Panc1 (cell line): Measurements from ENCODE around the gene WDFY3. TPM values are rescaled to one million over a fixed set of nuclear protein-coding genes. Genes with fewer than 3 reads are reported as not detected.

Experiments
- ATAC-seq: fragments of 200-7000 bp; cut with Tn5 transposase; 2 replicates; pipeline ENCODE4 v1.9.1; 2020; ENCODE audit warnings: mild to moderate bottlenecking, moderate library complexity
- BruUV-seq: library from RNA; stranded (reverse); fragments of 400-500 nt; replicated peaks from 2 replicates; lab custom pipeline; 2021; lab: Mats Ljungman, UMichigan
- CTCF ChIA-PET: fragments of 300-600 bp; sonication (Branson Sonifier 250); formaldehyde crosslinking; loops from one replicate; lab custom pipeline; 2022; ENCODE audit warnings: antibody characterized with exemption; lab: Charles Lee
- POLR2A ChIA-PET: fragments of 300-600 bp; sonication (Branson Sonifier 250); formaldehyde crosslinking; loops from one replicate; lab custom pipeline; 2022; ENCODE audit warnings: antibody characterized with exemption; lab: Charles Lee
- DNase-seq: peaks from one replicate; pipeline ENCODE4 v3.0.0-alpha.2; 2010; ENCODE audit warnings: low read depth, low spot score
- H3K27ac ChIP-seq: 2 replicates; pipeline ENCODE4 v1.5.1; 2011; ENCODE audit warnings: mild to moderate bottlenecking, low read length, inconsistent platforms
- H3K27me3 ChIP-seq: fragments of 200-500 bp; sonication (Bioruptor generic); 2 replicates; pipeline ENCODE4 v1.6.0; 2014; ENCODE audit warnings: low read length, inconsistent platforms; ENCODE audit not compliant: control insufficient read depth, insufficient read depth
- H3K36me3 ChIP-seq: fragments of 200-500 bp; sonication (Bioruptor generic); 2 replicates; pipeline ENCODE4 v1.5.1; 2014; ENCODE audit warnings: inconsistent platforms, mild to moderate bottlenecking, low read length, moderate library complexity; ENCODE audit not compliant: control insufficient read depth, insufficient read depth
- H3K4me1 ChIP-seq: 2 replicates; pipeline ENCODE4 v1.5.1; 2011; ENCODE audit warnings: inconsistent platforms, mild to moderate bottlenecking, low read length, moderate library complexity; ENCODE audit not compliant: control insufficient read depth, insufficient read depth
- H3K4me3 ChIP-seq, 2 experiments: 2 replicates each; pipeline ENCODE4 v1.5.1; 2011 to 2012; ENCODE audit warnings: low read depth in 2 of 2, low read length in 2 of 2, mild to moderate bottlenecking in 2 of 2, inconsistent platforms in 1 of 2, moderate library complexity in 1 of 2
- H3K9me3 ChIP-seq: fragments of 200-500 bp; sonication (Bioruptor generic); 2 replicates; pipeline ENCODE4 v1.5.1; 2014; ENCODE audit warnings: low read depth, mild to moderate bottlenecking, inconsistent platforms, low read length, moderate library complexity; ENCODE audit not compliant: control insufficient read depth, insufficient read depth
- POLR2AphosphoS5 ChIP-seq: IDR thresholded peaks from 2 replicates; pipeline ENCODE4 v1.6.1; 2012; ENCODE audit warnings: mild to moderate bottlenecking, low read depth, low read length, moderate library complexity
- REST ChIP-seq, 2 experiments: IDR thresholded peaks; 2 replicates each; pipeline ENCODE4 v1.6.1; 2011 to 2012; ENCODE audit warnings: low read depth in 2 of 2, control low read depth in 1 of 2, low read length in 1 of 2, mild to moderate bottlenecking in 1 of 2, moderate library complexity in 1 of 2; ENCODE audit not compliant: insufficient read depth in 1 of 2
- SIN3A ChIP-seq: IDR thresholded peaks from 2 replicates; pipeline ENCODE4 v1.6.1; 2012; ENCODE audit warnings: low read depth, mild to moderate bottlenecking, low read length, moderate library complexity, borderline replicate concordance; ENCODE audit not compliant: insufficient read depth
- TCF7L2 ChIP-seq: IDR thresholded peaks from 2 replicates; pipeline ENCODE4 v1.6.1; 2011; ENCODE audit warnings: mild to moderate bottlenecking, low read depth, low read length, inconsistent platforms
- in situ Hi-C: cut with HindIII; loops from 2 replicates; pipeline ENCODE4 v1.10.0; 2016; ENCODE audit warnings: low sequenced_read_pairs, low pct_unique_long_range_greater_than_20kb
- intact Hi-C: fragments of 100-400 bp; cut with micrococcal nuclease; formaldehyde crosslinking; loops from one replicate; pipeline ENCODE4 v1.10.0; 2022; ENCODE audit not compliant: unreplicated experiment
- total RNA-seq: library from RNA; stranded (reverse); gene quantifications from one replicate; pipeline ENCODE4 v1.2.1, GENCODE V29; 2021; ENCODE audit not compliant: unreplicated experiment
- TF ChIP-seq, protein P1 (sequence below): fragments of 450-650 bp; IDR thresholded peaks from 2 replicates; pipeline ENCODE4 v1.5.1; 2017; ENCODE audit warnings: mild to moderate bottlenecking

Gene WDFY3
- total RNA-seq, 1 experiment from 2014 or later = 47.8 TPM

DNA sequence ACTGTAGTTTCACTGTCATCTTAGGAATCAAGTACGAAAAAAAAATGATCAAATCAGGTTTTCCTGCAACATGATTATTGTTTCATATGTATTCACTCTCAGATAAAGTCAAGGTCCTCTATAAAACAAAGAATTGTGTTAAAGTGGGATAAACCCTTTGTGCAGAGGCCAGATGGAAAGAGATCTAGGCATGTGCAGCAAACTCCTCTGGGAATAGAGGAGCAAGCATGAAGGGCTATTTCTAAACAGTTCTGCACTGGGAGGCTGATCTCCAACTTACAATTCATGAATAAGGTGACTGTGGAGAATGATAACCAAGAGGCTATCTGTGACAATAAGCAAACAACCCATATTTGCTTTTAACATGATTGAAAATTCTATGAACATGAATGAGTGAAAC is 2.4 kb upstream of the WDFY3 start:
- H3K9me3 ChIP-seq = no peaks in the 10 kb centered on the region
- no peak overlapping the region; the same call in 1 of the 2 replicates for H3K27ac ChIP-seq
- peaks cover 5% of the 10 kb centered on the region; the same call in 1 of the 2 replicates for H3K4me1 ChIP-seq
- DNase-seq (no peak), ATAC-seq (no peak)
- H3K36me3 ChIP-seq = no peaks in the 10 kb centered on the region
- POLR2A ChIA-PET = no interaction called here
- CTCF ChIA-PET = no interaction called here
- intact Hi-C loops = loop anchor here (5.0 kb wide), 2 partner anchors 217 to 437 kb away; no protein-coding TSS in a partner anchor
- in situ Hi-C loops = no loop called here
- BruUV-seq = no TSS peak
- H3K27me3 ChIP-seq = no peaks in the 10 kb centered on the region
- H3K4me3 ChIP-seq = no peak overlapping the region
- TF ChIP-seq SIN3A (no peak), POLR2AphosphoS5 (no peak)
- TF ChIP-seq, protein P1, sequence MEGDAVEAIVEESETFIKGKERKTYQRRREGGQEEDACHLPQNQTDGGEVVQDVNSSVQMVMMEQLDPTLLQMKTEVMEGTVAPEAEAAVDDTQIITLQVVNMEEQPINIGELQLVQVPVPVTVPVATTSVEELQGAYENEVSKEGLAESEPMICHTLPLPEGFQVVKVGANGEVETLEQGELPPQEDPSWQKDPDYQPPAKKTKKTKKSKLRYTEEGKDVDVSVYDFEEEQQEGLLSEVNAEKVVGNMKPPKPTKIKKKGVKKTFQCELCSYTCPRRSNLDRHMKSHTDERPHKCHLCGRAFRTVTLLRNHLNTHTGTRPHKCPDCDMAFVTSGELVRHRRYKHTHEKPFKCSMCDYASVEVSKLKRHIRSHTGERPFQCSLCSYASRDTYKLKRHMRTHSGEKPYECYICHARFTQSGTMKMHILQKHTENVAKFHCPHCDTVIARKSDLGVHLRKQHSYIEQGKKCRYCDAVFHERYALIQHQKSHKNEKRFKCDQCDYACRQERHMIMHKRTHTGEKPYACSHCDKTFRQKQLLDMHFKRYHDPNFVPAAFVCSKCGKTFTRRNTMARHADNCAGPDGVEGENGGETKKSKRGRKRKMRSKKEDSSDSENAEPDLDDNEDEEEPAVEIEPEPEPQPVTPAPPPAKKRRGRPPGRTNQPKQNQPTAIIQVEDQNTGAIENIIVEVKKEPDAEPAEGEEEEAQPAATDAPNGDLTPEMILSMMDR = no peak

- Histone ChIP-seq H3K9me3 (no peaks in the 10 kb centered on the region), H3K27ac (peak overlapping the region; percentile 92), H3K4me1 (peaks cover 5% of the 10 kb centered on the region; the same call in 1 of the 2 replicates), H3K36me3 (no peaks in the 10 kb centered on the region), H3K27me3 (no peaks in the 10 kb centered on the region), H3K4me3 (peak overlapping the region; percentile 75 to 89)
- no TSS peak for BruUV-seq
- ATAC-seq (no peak), DNase-seq (no peak)
- in situ Hi-C loops = no loop called here
- ChIA-PET CTCF (interaction anchor here (0.6 to 0.7 kb wide), 3 partner anchors 402 to 1322 kb away, joined by 3 to 4 read pairs (median 4); no protein-coding TSS in a partner anchor), POLR2A (interaction anchor here (0.6 to 0.7 kb wide), 2 partner anchors 12 to 300 kb away, joined by 4 to 9 read pairs; no protein-coding TSS in a partner anchor)
- no peak for TF ChIP-seq TCF7L2
- intact Hi-C loops = loop anchor here (5.0 kb wide), 2 partner anchors 215 to 435 kb away; no protein-coding TSS in a partner anchor
These were observed 777 bp upstream of the WDFY3 start for GRCh38 chr4:84967243-84967690.

- Histone ChIP-seq H3K4me3 (peak overlapping the region; percentile 75 to 89), H3K9me3 (no peaks in the 10 kb centered on the region), H3K27ac (peak overlapping the region; percentile 61), H3K4me1 (peaks cover 9% of the 10 kb centered on the region; the same call in 1 of the 2 replicates), H3K36me3 (no peaks in the 10 kb centered on the region), H3K27me3 (no peaks in the 10 kb centered on the region)
- in situ Hi-C loops (no loop called here), intact Hi-C loops (loop anchor here (5.0 kb wide), 2 partner anchors 213 to 433 kb away; no protein-coding TSS in a partner anchor)
- no peak for TF ChIP-seq TCF7L2
- TF ChIP-seq, protein P1 = peak; percentile 34
- 0 out of 2 replicates have a peak, but pooled peaks have one; percentile 4 for TF ChIP-seq POLR2AphosphoS5
- TF ChIP-seq REST (IDR thresholded peaks at IDR 0.05; ENCODE audit: insufficient read depth in 1 of 2, low read depth in 2 of 2, low read length in 1 of 2) = no peak
- BruUV-seq = no TSS peak
- ATAC-seq (peak; percentile 75), DNase-seq (no peak)
- CTCF ChIA-PET = no interaction called here
- POLR2A ChIA-PET = interaction anchor here (0.6 kb wide), 1 partner anchor 19 kb away, joined by 3 read pairs; no protein-coding TSS in a partner anchor
These were observed 723 bp downstream of the WDFY3 start for GRCh38 chr4:84965553-84966381.
